Activated CD8-positive, alpha-beta memory T cell treated with anti-CD3 and anti-CD28 coated beads, Interleukin-2, amount 10 ng/mL, durations not matched to agents 7 days and 5 days (primary cell): Measurements from ENCODE around the gene PIK3R5. TPM values are rescaled to one million over a fixed set of nuclear protein-coding genes. Genes with fewer than 3 reads are reported as not detected.
A peak's percentile ranks its signal among the peaks of the same experiment; 100 is the strongest.

Source experiments
- ATAC-seq: fragments of 150-1000 bp; cut with Tn5 transposase; one replicate; pipeline ENCODE4 v1.10.0; 2021; ENCODE audit warnings: moderate library complexity
- CTCF ChIA-PET: fragments of 350-600 bp; sonication (Branson Sonifier 250); formaldehyde crosslinking; loops from one replicate; lab custom pipeline; 2021; ENCODE audit warnings: antibody characterized with exemption; lab: Charles Lee
- DNase-seq: peaks from one replicate; pipeline ENCODE4 v3.0.0-alpha.2; 2020
- H3K27ac Mint-ChIP-seq: one replicate; pipeline ENCODE4 v1.8.0; 2021; ENCODE audit warnings: mild to moderate bottlenecking, mixed read lengths
- H3K27me3 Mint-ChIP-seq: one replicate; pipeline ENCODE4 v1.8.0; 2021; ENCODE audit warnings: mixed read lengths
- H3K36me3 Mint-ChIP-seq: one replicate; pipeline ENCODE4 v1.8.0; 2021; ENCODE audit warnings: mild to moderate bottlenecking, mixed read lengths
- H3K4me1 Mint-ChIP-seq: one replicate; pipeline ENCODE4 v1.8.0; 2021; ENCODE audit warnings: mixed read lengths
- H3K4me3 Mint-ChIP-seq: one replicate; pipeline ENCODE4 v1.8.0; 2021; ENCODE audit warnings: mild to moderate bottlenecking, moderate library complexity, mixed read lengths
- H3K9me3 Mint-ChIP-seq: one replicate; pipeline ENCODE4 v1.8.0; 2022; ENCODE audit warnings: low read depth, mixed read lengths
- total RNA-seq, 2 experiments: library from RNA; stranded (reverse); gene quantifications; one replicate each; pipeline ENCODE4 v1.2.3, GENCODE V29; 2021

PIK3R5 gene
- total RNA-seq, 2 experiments from 2014 or later = 48.9 to 51.2 TPM

DNA sequence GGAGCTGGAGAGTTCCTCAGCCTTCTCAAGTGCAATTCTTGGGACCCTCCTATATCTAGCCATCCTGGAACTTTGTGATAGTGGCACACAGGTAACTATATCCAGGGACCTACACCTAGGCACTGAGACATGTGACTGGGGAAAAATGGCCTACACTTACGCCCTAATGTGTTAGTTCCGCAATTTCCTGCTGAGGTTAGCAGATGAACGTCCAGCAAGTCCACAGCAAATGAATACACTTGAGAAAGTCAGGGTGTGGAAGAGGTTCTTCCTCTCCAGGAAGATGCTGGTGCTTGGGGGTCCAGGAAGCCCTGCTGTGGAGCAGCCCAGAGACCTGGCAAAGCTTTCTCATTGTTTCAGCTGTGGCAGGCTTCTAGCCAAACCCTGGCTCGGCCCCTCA, 20.8 kb downstream of the PIK3R5 start:
- H3K9me3 Mint-ChIP-seq = no peaks in the 10 kb centered on the region
- H3K4me3 Mint-ChIP-seq = no peak overlapping the region
- H3K36me3 Mint-ChIP-seq = peaks cover 38% of the 10 kb centered on the region
- no peak overlapping the region for H3K27ac Mint-ChIP-seq
- CTCF ChIA-PET = interaction anchor here (1.1 kb wide), 1 partner anchor 19 kb away, joined by 3 read pairs; no protein-coding TSS in a partner anchor
- no peak for ATAC-seq
- H3K4me1 Mint-ChIP-seq = peaks cover 72% of the 10 kb centered on the region
- no peaks in the 10 kb centered on the region for H3K27me3 Mint-ChIP-seq
- DNase-seq = no peak

- CTCF ChIA-PET = interaction anchor here (1.1 to 1.3 kb wide), 2 partner anchors 20 to 54 kb away, joined by 3 to 4 read pairs; no protein-coding TSS in a partner anchor
- DNase-seq (no peak), ATAC-seq (no peak)
- H3K4me3 Mint-ChIP-seq = no peak overlapping the region
- no peaks in the 10 kb centered on the region for H3K9me3 Mint-ChIP-seq
- H3K36me3 Mint-ChIP-seq = peaks cover 37% of the 10 kb centered on the region
- peaks cover 73% of the 10 kb centered on the region for H3K4me1 Mint-ChIP-seq
- no peaks in the 10 kb centered on the region for H3K27me3 Mint-ChIP-seq
- peak overlapping the region; percentile 37 for H3K27ac Mint-ChIP-seq
Measured at GRCh38 chr17:8944083-8944482, 21.4 kb downstream of the PIK3R5 start.

- CTCF ChIA-PET = interaction anchor here (0.7 to 3.4 kb wide), 9 partner anchors 9 to 56 kb away, joined by 3 to 12 read pairs (median 4); partner anchors contain the start of gene PIK3R5
- H3K27ac Mint-ChIP-seq = peak overlapping the region; percentile 92
- no peaks in the 10 kb centered on the region for H3K27me3 Mint-ChIP-seq
- ATAC-seq (peak; percentile 41), DNase-seq (peak; percentile 65)
- H3K4me3 Mint-ChIP-seq = peak overlapping the region; percentile 72
- peaks cover 66% of the 10 kb centered on the region for H3K4me1 Mint-ChIP-seq
- H3K36me3 Mint-ChIP-seq = peaks cover 49% of the 10 kb centered on the region
- no peaks in the 10 kb centered on the region for H3K9me3 Mint-ChIP-seq
Measured at GRCh38 chr17:8941980-8942622, 23.4 kb downstream of the PIK3R5 start.

DNA sequence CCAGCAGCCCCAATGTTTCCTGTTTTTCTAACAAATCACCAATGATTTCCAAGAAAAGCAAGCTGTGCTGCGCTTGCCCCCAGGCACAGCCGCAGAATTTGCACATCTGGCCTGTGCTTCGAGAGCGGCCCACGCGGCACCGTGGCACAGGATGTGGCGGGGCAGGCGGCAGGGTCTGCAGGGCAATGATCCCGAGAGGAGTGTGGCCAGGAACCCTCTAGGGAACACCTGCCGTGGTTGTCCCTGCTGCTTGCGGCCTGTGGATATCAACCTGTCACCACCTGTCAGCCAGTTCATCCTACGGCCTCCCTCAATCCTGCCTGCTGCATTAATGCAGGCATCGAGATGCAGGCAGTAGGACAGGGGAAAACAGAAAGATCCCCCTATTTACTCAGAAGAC, 24.0 kb downstream of the PIK3R5 start:
- peak overlapping the region; percentile 92 for H3K27ac Mint-ChIP-seq
- CTCF ChIA-PET = interaction anchor here (0.7 to 3.4 kb wide), 9 partner anchors 9 to 57 kb away, joined by 3 to 12 read pairs (median 4); partner anchors contain the start of gene PIK3R5
- H3K4me3 Mint-ChIP-seq = peak overlapping the region; percentile 72
- H3K36me3 Mint-ChIP-seq = peaks cover 49% of the 10 kb centered on the region
- no peaks in the 10 kb centered on the region for H3K27me3 Mint-ChIP-seq
- DNase-seq (peak; percentile 86), ATAC-seq (peak; percentile 76)
- H3K4me1 Mint-ChIP-seq = peaks cover 65% of the 10 kb centered on the region
- no peaks in the 10 kb centered on the region for H3K9me3 Mint-ChIP-seq

DNA sequence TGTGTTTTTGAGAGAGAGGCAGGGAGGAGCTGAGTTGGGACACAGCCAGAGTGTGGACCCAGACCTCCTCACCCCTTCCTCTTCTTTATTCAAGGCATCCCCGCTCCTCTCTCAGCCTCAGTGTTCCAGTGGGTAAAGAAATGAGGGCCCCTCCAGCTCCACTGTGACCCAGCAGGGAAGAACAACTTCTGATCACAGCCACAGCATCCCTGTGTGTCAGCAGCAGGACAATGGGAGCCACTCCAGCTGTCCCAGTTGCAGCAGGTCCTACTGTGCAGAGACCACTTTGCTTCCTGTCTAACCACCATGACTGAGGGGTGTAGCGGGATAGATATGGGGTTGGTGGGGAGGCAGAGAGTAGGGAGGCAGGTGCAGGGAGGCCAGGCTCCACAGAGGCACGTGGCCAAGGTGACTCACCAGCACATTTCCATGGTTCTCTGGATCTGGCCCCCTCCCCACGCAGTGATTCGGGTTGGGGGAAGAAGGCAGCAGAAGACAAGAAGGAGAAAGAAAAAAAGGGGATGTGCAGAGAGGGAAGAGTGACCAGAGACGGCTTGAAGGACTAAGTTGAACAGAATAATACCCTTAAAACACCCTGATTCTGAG, 24.5 kb downstream of the PIK3R5 start:
- Mint-ChIP-seq H3K27me3 (no peaks in the 10 kb centered on the region), H3K9me3 (no peaks in the 10 kb centered on the region), H3K4me1 (peaks cover 65% of the 10 kb centered on the region), H3K27ac (peak overlapping the region; percentile 92), H3K36me3 (peaks cover 47% of the 10 kb centered on the region), H3K4me3 (peak overlapping the region; percentile 72)
- peak; percentile 68 for DNase-seq
- peak; percentile 63 for ATAC-seq
- CTCF ChIA-PET = interaction anchor here (0.8 to 3.4 kb wide), 6 partner anchors 8 to 46 kb away, joined by 3 to 12 read pairs (median 4); no protein-coding TSS in a partner anchor

- Mint-ChIP-seq H3K27me3 (no peaks in the 10 kb centered on the region), H3K36me3 (peaks cover 43% of the 10 kb centered on the region), H3K9me3 (no peaks in the 10 kb centered on the region), H3K27ac (peak overlapping the region; percentile 92), H3K4me1 (peaks cover 67% of the 10 kb centered on the region), H3K4me3 (peak overlapping the region; percentile 46)
- ATAC-seq = peak; percentile 8
- CTCF ChIA-PET = interaction anchor here (1.1 to 3.4 kb wide), 6 partner anchors 9 to 59 kb away, joined by 3 to 12 read pairs (median 3); no protein-coding TSS in a partner anchor
- DNase-seq = peak; percentile 59
Measured at GRCh38 chr17:8939496-8940334, 25.8 kb downstream of the PIK3R5 start.

DNA sequence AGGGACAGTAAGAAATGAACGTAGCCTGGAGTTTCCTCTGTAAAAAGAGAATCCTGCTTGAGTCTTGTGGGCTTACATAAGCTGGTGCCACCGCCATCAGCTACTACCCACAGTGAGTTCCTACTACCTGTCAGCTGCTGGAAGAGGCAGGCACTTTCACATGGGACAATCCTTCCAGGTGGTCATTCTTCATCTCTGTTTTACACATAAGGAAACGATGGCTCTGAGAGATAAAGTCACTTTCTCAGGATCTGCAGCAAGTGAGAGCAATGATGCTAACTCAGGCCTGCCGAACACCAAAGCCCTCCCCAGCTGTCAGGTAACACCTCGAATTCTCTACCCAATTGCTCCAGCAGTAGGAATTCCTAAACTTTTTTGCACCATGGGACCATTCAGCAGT, 26.6 kb downstream of the PIK3R5 start:
- no peak for ATAC-seq
- peaks cover 73% of the 10 kb centered on the region for H3K4me1 Mint-ChIP-seq
- H3K4me3 Mint-ChIP-seq = peak overlapping the region; percentile 46
- no peak for DNase-seq
- peak overlapping the region; percentile 92 for H3K27ac Mint-ChIP-seq
- peaks cover 39% of the 10 kb centered on the region for H3K36me3 Mint-ChIP-seq
- H3K27me3 Mint-ChIP-seq = no peaks in the 10 kb centered on the region
- H3K9me3 Mint-ChIP-seq = peaks cover under 1% of the 10 kb centered on the region
- CTCF ChIA-PET = interaction anchor here (3.4 kb wide), 1 partner anchor 18 kb away, joined by 12 read pairs; no protein-coding TSS in a partner anchor

DNA sequence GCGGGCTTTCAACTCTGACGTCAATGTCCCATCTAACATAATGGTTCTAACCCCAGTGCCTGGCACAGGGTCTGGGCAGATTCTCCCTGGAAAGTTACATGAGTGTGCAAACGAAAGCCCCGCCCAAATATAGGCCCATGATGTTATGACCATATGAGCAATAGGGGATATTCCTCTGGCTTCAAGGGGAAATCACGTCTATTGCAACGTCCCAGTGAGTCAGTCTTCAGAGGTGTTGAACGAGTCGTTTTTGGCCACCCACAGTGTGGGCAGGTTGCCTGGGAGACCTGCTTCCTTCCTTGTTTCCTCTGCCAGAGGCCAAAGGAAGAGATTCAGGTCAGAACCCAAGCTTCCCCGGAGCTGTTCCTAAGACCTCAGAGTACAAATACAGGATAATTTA, 30.3 kb downstream of the PIK3R5 start:
- H3K4me3 Mint-ChIP-seq = no peak overlapping the region
- ATAC-seq (peak; percentile 82), DNase-seq (peak; percentile 82)

DNA sequence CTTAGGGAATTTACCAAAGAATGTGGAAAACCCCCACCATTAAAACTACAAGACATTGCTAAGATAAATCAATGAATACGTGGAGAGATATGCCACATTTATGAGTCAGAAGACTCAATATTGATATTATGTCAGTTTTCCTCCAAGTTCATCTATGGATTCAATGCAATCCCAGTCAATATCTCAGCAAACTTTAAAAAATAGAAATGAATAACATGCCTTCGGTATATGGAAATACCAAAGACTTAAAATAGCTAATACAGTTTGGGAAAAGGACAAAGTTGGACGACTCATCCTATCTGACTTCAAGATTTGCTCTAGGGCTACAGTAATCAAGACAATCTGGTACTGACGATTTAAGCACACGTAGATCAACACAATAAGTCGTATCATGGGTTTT, 31.2 kb downstream of the PIK3R5 start:
- Mint-ChIP-seq H3K36me3 (peaks cover 67% of the 10 kb centered on the region), H3K4me1 (peaks cover 41% of the 10 kb centered on the region), H3K27me3 (no peaks in the 10 kb centered on the region), H3K9me3 (peaks cover 14% of the 10 kb centered on the region), H3K27ac (peak overlapping the region; percentile 72), H3K4me3 (no peak overlapping the region)
- no peak for ATAC-seq
- CTCF ChIA-PET = no interaction called here
- DNase-seq = no peak

More for the DNA sequence above, 30.3 kb downstream of the PIK3R5 start:
- H3K36me3 Mint-ChIP-seq = peaks cover 60% of the 10 kb centered on the region
- H3K4me1 Mint-ChIP-seq = peaks cover 49% of the 10 kb centered on the region
- CTCF ChIA-PET = interaction anchor here (0.7 kb wide), 1 partner anchor 181 kb away, joined by 3 read pairs; no protein-coding TSS in a partner anchor
- H3K9me3 Mint-ChIP-seq = peaks cover 6% of the 10 kb centered on the region
- H3K27me3 Mint-ChIP-seq = no peaks in the 10 kb centered on the region
- peak overlapping the region; percentile 72 for H3K27ac Mint-ChIP-seq

DNA sequence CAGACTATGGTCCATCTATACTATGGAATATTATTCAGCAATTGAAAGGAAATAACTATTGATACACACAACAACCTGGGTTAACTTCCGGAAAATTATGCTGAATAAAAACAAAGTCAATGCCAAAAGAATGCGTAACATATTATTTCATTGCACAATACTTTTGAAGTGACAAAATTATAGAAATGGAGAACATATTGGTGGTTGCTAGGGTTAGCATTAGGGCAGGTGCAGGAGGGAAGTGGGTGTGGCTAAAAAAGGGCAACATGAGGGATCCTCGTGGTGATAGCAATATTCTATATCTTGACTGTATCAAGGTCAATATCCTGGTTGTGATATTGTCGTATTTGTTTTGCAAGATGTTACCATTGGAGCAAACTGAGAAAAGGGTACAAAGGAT, 34.9 kb downstream of the PIK3R5 start:
- no peak for ATAC-seq
- peaks cover 66% of the 10 kb centered on the region for H3K36me3 Mint-ChIP-seq

DNA sequence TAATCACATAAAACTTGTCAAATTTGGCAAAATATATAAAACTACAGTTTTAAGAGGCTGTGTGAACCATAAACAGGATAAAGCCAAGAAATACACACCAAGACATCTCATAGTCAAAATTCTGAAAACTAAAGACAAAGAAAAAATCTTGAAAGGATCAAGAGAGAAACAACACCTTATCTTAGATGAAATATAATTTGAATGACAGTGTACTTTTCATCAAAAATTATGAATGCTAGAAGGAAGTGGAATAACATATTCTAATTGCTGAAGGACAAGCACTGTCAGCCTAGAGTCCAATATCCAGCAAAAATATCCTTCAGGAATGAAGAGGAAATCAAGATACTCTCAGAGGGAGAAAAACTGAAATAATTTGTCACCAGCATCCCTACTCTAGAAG, 37.2 kb downstream of the PIK3R5 start:
- ATAC-seq (no peak), DNase-seq (no peak)
- H3K27ac Mint-ChIP-seq = no peak overlapping the region
- CTCF ChIA-PET = no interaction called here
- H3K4me1 Mint-ChIP-seq = peaks cover 2% of the 10 kb centered on the region
- H3K27me3 Mint-ChIP-seq = no peaks in the 10 kb centered on the region
- H3K36me3 Mint-ChIP-seq = peaks cover 56% of the 10 kb centered on the region
- peaks cover 22% of the 10 kb centered on the region for H3K9me3 Mint-ChIP-seq
- H3K4me3 Mint-ChIP-seq = no peak overlapping the region

More for the DNA sequence above, 34.9 kb downstream of the PIK3R5 start:
- H3K4me3 Mint-ChIP-seq = no peak overlapping the region
- H3K4me1 Mint-ChIP-seq = peaks cover 21% of the 10 kb centered on the region
- CTCF ChIA-PET = no interaction called here
- H3K27ac Mint-ChIP-seq = no peak overlapping the region
- no peak for DNase-seq
- peaks cover 25% of the 10 kb centered on the region for H3K9me3 Mint-ChIP-seq
- no peaks in the 10 kb centered on the region for H3K27me3 Mint-ChIP-seq

DNA sequence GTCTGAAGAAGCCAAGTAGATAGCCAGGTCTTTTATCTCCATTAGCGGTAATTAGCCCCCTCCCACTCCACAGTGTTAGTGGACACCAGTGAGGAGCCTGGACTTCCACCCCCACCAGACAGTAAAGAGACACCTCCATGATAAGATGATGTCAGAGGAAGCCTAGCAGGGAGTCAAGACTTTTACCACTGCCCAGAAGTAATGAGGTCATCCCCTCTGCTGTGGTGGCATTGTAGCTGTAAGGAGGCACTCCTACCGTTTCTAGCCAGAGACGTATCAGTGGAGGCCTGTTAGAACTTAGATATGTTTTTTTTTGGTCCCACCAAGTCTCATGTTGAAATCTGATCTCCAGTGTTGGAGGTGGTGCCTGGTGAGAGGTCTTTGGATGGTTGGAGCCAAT, 38.1 kb downstream of the PIK3R5 start:
- CTCF ChIA-PET = no interaction called here
- ATAC-seq = no peak
- Mint-ChIP-seq H3K4me3 (no peak overlapping the region), H3K27ac (no peak overlapping the region), H3K9me3 (peaks cover 25% of the 10 kb centered on the region), H3K27me3 (no peaks in the 10 kb centered on the region), H3K4me1 (peaks cover 5% of the 10 kb centered on the region), H3K36me3 (peaks cover 59% of the 10 kb centered on the region)
- DNase-seq = no peak

GRCh38 chr17:8925808-8926207, 39.7 kb downstream of the PIK3R5 start:
- peaks cover 23% of the 10 kb centered on the region for H3K9me3 Mint-ChIP-seq
- H3K36me3 Mint-ChIP-seq = peaks cover 56% of the 10 kb centered on the region
- no peak overlapping the region for H3K4me3 Mint-ChIP-seq
- H3K4me1 Mint-ChIP-seq = peaks cover 9% of the 10 kb centered on the region
- H3K27me3 Mint-ChIP-seq = no peaks in the 10 kb centered on the region
- ATAC-seq = no peak
- CTCF ChIA-PET = no interaction called here
- DNase-seq = no peak
- no peak overlapping the region for H3K27ac Mint-ChIP-seq
